T-helper 22 cell (primary cell): ENCODE results near the gene F12.

Experiments used
- DNase-seq: peaks from one replicate; pipeline ENCODE4 v3.0.0-alpha.2; 2020; ENCODE audit warnings: low read depth

F12 gene

GRCh38 chr5:177354711-177355110 is 54.7 kb downstream of the F12 start:
- DNase-seq: no peak

DNA sequence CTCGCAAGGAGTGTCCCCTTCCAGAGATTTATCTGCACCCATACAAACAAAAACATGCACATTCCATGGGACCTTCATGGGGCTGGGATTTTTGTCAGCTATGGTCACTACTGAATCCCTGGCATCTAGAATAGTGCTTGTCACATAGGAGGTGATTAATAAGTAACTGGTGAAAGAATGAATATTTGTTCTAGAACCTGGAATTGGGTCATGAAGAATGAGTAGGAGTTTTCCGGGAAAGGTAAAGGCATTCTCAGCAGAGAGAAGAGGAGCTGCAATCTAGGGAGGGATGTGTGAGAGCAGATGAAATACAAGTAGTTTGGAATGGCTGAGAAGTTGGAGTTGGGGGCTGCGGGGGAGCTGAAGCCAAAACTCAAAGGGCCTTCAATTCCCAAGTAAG is 55.1 kb downstream of the F12 start:
- no peak for DNase-seq

GRCh38 chr5:177353093-177353492 is 56.3 kb downstream of the F12 start:
- no peak for DNase-seq
